ENCODE data around the gene IFT122. TPM values are rescaled to one million over a fixed set of nuclear protein-coding genes. Genes with fewer than 3 reads are reported as not detected.

IFT122 gene
- polyA plus RNA-seq, 2 of the 4 experiments (the other 2 are of a cell fraction) = 15.0 to 17.1 TPM

DNA sequence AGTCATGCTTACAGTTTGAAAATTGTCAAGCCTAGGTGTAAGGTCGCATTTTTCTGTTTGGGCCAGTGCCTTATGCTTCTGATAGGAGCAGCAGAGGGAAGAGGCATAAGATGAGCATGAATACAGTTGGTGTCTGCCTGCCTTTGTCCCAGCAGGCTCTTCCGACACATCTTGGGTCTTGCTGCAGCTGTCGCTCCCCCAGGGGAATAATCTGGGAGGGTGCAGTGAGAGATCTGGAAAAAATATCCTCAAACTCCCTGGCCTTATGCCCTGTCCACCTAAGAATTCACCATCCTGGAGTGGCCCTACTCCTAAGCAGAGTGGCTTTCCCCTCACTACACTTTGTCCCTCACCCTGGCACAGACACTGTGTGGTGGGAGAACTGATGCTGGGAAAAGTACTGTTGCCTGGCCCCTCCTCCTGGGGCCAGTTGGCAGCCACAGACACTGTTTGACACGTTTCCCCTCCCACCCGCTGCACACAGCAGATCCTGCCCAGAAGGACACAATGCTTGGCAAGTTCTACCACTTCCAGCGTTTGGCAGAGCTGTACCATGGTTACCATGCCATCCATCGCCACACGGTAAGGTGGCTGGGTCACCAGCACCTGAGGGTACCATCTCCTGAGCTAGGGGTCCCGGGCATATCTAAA lies 67.3 kb downstream of the IFT122 start:
- POLR2A ChIA-PET = no interaction called here
- H3K4me2 ChIP-seq = no peak overlapping the region
- TF ChIP-seq ESRRA (IDR thresholded peaks at IDR 0.05; ENCODE audit: borderline replicate concordance, low read length) (no peak), NPAS2 (CRISPR knock-in tag; IDR thresholded peaks at IDR 0.05; ENCODE audit: borderline replicate concordance) (no peak), TP53 (CRISPR knock-in tag; IDR thresholded peaks at IDR 0.05) (no peak), SREBF2 (IDR thresholded peaks at IDR 0.05) (no peak), ZSCAN20 (CRISPR knock-in tag; IDR thresholded peaks at IDR 0.05) (no peak), CHD4 (IDR thresholded peaks at IDR 0.05; ENCODE audit: borderline replicate concordance) (no peak), HOXB13 (CRISPR knock-in tag; IDR thresholded peaks at IDR 0.05; ENCODE audit: low read depth) (no peak), HDAC2 (IDR thresholded peaks at IDR 0.05) (no peak), CBX8 (IDR thresholded peaks at IDR 0.05) (no peak), GATA3 (IDR thresholded peaks at IDR 0.05; ENCODE audit: borderline replicate concordance) (no peak), HOXA7 (CRISPR knock-in tag; IDR thresholded peaks at IDR 0.05) (no peak), CBX2 (IDR thresholded peaks at IDR 0.05; ENCODE audit: borderline replicate concordance, low read depth) (no peak), RFX5 (IDR thresholded peaks at IDR 0.05) (no peak)
- TF ChIP-seq, protein P1, sequence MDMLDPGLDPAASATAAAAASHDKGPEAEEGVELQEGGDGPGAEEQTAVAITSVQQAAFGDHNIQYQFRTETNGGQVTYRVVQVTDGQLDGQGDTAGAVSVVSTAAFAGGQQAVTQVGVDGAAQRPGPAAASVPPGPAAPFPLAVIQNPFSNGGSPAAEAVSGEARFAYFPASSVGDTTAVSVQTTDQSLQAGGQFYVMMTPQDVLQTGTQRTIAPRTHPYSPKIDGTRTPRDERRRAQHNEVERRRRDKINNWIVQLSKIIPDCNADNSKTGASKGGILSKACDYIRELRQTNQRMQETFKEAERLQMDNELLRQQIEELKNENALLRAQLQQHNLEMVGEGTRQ (IDR thresholded peaks at IDR 0.05) = no peak
- TF ChIP-seq, protein P2, sequence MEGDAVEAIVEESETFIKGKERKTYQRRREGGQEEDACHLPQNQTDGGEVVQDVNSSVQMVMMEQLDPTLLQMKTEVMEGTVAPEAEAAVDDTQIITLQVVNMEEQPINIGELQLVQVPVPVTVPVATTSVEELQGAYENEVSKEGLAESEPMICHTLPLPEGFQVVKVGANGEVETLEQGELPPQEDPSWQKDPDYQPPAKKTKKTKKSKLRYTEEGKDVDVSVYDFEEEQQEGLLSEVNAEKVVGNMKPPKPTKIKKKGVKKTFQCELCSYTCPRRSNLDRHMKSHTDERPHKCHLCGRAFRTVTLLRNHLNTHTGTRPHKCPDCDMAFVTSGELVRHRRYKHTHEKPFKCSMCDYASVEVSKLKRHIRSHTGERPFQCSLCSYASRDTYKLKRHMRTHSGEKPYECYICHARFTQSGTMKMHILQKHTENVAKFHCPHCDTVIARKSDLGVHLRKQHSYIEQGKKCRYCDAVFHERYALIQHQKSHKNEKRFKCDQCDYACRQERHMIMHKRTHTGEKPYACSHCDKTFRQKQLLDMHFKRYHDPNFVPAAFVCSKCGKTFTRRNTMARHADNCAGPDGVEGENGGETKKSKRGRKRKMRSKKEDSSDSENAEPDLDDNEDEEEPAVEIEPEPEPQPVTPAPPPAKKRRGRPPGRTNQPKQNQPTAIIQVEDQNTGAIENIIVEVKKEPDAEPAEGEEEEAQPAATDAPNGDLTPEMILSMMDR (IDR thresholded peaks at IDR 0.05) = no peak
- TF ChIP-seq, protein P3, sequence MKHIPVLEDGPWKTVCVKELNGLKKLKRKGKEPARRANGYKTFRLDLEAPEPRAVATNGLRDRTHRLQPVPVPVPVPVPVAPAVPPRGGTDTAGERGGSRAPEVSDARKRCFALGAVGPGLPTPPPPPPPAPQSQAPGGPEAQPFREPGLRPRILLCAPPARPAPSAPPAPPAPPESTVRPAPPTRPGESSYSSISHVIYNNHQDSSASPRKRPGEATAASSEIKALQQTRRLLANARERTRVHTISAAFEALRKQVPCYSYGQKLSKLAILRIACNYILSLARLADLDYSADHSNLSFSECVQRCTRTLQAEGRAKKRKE (CRISPR knock-in tag; IDR thresholded peaks at IDR 0.05; ENCODE audit: low read depth) = no peak
- TF ChIP-seq, protein P4, sequence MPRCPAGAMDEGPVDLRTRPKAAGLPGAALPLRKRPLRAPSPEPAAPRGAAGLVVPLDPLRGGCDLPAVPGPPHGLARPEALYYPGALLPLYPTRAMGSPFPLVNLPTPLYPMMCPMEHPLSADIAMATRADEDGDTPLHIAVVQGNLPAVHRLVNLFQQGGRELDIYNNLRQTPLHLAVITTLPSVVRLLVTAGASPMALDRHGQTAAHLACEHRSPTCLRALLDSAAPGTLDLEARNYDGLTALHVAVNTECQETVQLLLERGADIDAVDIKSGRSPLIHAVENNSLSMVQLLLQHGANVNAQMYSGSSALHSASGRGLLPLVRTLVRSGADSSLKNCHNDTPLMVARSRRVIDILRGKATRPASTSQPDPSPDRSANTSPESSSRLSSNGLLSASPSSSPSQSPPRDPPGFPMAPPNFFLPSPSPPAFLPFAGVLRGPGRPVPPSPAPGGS (IDR thresholded peaks at IDR 0.05) = no peak
- no peaks in the 10 kb centered on the region for H3K9me3 ChIP-seq
- ATAC-seq (no peak), FAIRE-seq (no peak), DNase-seq (ENCODE audit: low read depth in 1 of 2, low spot score in 1 of 2) (no peak)
- no peak overlapping the region for H3K4me3 ChIP-seq
- WGBS (ENCODE audit: missing lambda C conversion rate) = 86% methylated on average over 8 of the region's 9 CpGs
- no peaks in the 10 kb centered on the region for H3K4me1 ChIP-seq
- no peak overlapping the region for H3K27ac ChIP-seq
- CTCF ChIA-PET = no interaction called here

DNA sequence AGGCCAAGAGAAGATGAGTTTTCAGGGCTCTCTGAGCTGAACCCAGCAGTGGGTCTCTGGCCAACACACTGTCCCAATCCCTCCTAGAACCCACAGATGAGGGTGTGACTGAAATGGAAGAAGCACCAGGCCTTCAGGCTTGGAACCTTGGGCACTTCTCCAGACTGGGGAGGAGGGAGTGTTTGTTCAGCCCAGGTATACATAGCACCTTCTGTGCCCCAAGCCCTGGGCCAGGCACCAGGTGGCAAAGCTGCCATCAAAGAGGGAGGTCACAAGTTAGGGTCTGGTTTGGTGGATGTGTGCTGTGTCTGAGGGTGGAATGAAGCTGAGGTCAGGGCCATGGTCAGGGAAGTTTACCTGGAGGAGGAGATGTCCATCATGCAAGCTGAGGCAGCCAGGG lies 72.6 kb downstream of the IFT122 start:
- FAIRE-seq (no peak), DNase-seq (ENCODE audit: low read depth in 1 of 2, low spot score in 1 of 2) (no peak), ATAC-seq (no peak)
- Histone ChIP-seq H3K4me1 (no peaks in the 10 kb centered on the region), H3K4me3 (no peak overlapping the region), H3K9me3 (no peaks in the 10 kb centered on the region), H3K27ac (no peak overlapping the region), H3K4me2 (no peak overlapping the region)
- ChIA-PET CTCF (no interaction called here), POLR2A (no interaction called here)
- TF ChIP-seq FOXS1 (CRISPR knock-in tag; IDR thresholded peaks at IDR 0.05) (no peak), ESRRA (IDR thresholded peaks at IDR 0.05; ENCODE audit: borderline replicate concordance, low read length) (no peak), NFE2L2 (conservative IDR thresholded peaks at IDR 0.05; ENCODE audit: low read length) (no peak), TP53 (CRISPR knock-in tag; IDR thresholded peaks at IDR 0.05) (no peak), SMC3 (IDR thresholded peaks at IDR 0.05) (no peak), KDM1A (IDR thresholded peaks at IDR 0.05; ENCODE audit: low read depth) (no peak), ZSCAN20 (CRISPR knock-in tag; IDR thresholded peaks at IDR 0.05) (no peak), NPAS2 (CRISPR knock-in tag; IDR thresholded peaks at IDR 0.05; ENCODE audit: borderline replicate concordance) (no peak), POLR2AphosphoS2 (conservative IDR thresholded peaks at IDR 0.05; ENCODE audit: low read length) (no peak), POLR2A (IDR thresholded peaks at IDR 0.05; ENCODE audit: low read length) (no peak), RAD21 (conservative IDR thresholded peaks at IDR 0.05 in 1 of 2, IDR thresholded peaks at IDR 0.05 in 1 of 2) (no peak), MAZ (IDR thresholded peaks at IDR 0.05; ENCODE audit: borderline replicate concordance, low read depth, low read length) (no peak), FOSL2 (IDR thresholded peaks at IDR 0.05) (no peak), FOSL2 (CRISPR knock-in tag; IDR thresholded peaks at IDR 0.05) (no peak), ZC3H11A (IDR thresholded peaks at IDR 0.05) (no peak), JUNB (IDR thresholded peaks at IDR 0.05) (no peak), HOXB13 (CRISPR knock-in tag; IDR thresholded peaks at IDR 0.05; ENCODE audit: low read depth) (no peak), HOXA7 (CRISPR knock-in tag; IDR thresholded peaks at IDR 0.05) (no peak)
- TF ChIP-seq, protein P5, sequence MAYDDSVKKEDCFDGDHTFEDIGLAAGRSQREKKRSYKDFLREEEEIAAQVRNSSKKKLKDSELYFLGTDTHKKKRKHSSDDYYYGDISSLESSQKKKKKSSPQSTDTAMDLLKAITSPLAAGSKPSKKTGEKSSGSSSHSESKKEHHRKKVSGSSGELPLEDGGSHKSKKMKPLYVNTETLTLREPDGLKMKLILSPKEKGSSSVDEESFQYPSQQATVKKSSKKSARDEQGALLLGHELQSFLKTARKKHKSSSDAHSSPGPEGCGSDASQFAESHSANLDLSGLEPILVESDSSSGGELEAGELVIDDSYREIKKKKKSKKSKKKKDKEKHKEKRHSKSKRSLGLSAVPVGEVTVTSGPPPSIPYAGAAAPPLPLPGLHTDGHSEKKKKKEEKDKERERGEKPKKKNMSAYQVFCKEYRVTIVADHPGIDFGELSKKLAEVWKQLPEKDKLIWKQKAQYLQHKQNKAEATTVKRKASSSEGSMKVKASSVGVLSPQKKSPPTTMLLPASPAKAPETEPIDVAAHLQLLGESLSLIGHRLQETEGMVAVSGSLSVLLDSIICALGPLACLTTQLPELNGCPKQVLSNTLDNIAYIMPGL (CRISPR knock-in tag; IDR thresholded peaks at IDR 0.05; ENCODE audit: borderline replicate concordance) = no peak
- TF ChIP-seq, protein P6, sequence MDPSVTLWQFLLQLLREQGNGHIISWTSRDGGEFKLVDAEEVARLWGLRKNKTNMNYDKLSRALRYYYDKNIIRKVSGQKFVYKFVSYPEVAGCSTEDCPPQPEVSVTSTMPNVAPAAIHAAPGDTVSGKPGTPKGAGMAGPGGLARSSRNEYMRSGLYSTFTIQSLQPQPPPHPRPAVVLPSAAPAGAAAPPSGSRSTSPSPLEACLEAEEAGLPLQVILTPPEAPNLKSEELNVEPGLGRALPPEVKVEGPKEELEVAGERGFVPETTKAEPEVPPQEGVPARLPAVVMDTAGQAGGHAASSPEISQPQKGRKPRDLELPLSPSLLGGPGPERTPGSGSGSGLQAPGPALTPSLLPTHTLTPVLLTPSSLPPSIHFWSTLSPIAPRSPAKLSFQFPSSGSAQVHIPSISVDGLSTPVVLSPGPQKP (IDR thresholded peaks at IDR 0.05; ENCODE audit: low read depth, low read length) = no peak
